Measurements from ENCODE around the gene PAM.
"Not testable (repeated sequence)": the region's sequence is repeated elsewhere in the genome, so short reads cannot be mapped to it uniquely, and the experiment has no call there.

The PAM gene

GRCh38 chr5:102903074-102903871, 148.2 kb downstream of the PAM start:
- no peak for DNase-seq

- DNase-seq = no peak
Measured at GRCh38 chr5:102905056-102905455, 150.0 kb downstream of the PAM start.

GRCh38 chr5:102907099-102907498, 152.0 kb downstream of the PAM start:
- not testable (repeated sequence) for DNase-seq

GRCh38 chr5:102910240-102911226, 155.4 kb downstream of the PAM start:
- DNase-seq = no peak

GRCh38 chr5:102911973-102912372, 156.9 kb downstream of the PAM start:
- DNase-seq = no peak

GRCh38 chr5:102916109-102916508, 161.0 kb downstream of the PAM start:
- DNase-seq = no peak

GRCh38 chr5:102918986-102919610, 164.0 kb downstream of the PAM start:
- no peak for DNase-seq

- DNase-seq = no peak
Measured at GRCh38 chr5:102920762-102921161, 165.7 kb downstream of the PAM start.

- DNase-seq = no peak
Measured at GRCh38 chr5:102921341-102922044, 166.4 kb downstream of the PAM start.

- no peak for DNase-seq
Measured at GRCh38 chr5:102922111-102922720, 167.1 kb downstream of the PAM start.

- DNase-seq = no peak
Measured at GRCh38 chr5:102922799-102923477, 167.8 kb downstream of the PAM start.

GRCh38 chr5:102924963-102925362, 169.9 kb downstream of the PAM start:
- DNase-seq = no peak

GRCh38 chr5:102927007-102927406, 171.9 kb downstream of the PAM start:
- DNase-seq = no peak

GRCh38 chr5:102930244-102930643, 175.1 kb downstream of the PAM start:
- DNase-seq = no peak

GRCh38 chr5:102931085-102931725, 176.1 kb downstream of the PAM start:
- DNase-seq = no peak

- peak; percentile 25 for DNase-seq
Measured at GRCh38 chr5:102932781-102933180, 177.7 kb downstream of the PAM start.

GRCh38 chr5:102933316-102933715, 178.2 kb downstream of the PAM start:
- DNase-seq = no peak

- no peak for DNase-seq
Measured at GRCh38 chr5:102933721-102934459, 178.8 kb downstream of the PAM start.

GRCh38 chr5:102937894-102938293, 182.8 kb downstream of the PAM start:
- no peak for DNase-seq

- no peak for DNase-seq
Measured at GRCh38 chr5:102941111-102941510, 186.0 kb downstream of the PAM start.

All from activated CD4-positive, alpha-beta T cell treated with anti-CD3 and anti-CD28 coated beads, Interleukin-10, Interleukin-2, amounts not matched to agents 100 ng/mL and 50 ng/mL, durations not matched to agents 16 hours and 8 hours (primary cell).